K562 (cell line): ENCODE results near the gene RYR1. TPM values are rescaled to one million over a fixed set of nuclear protein-coding genes. Genes with fewer than 3 reads are reported as not detected.
A peak's percentile ranks its signal among the peaks of the same experiment; 100 is the strongest.

Experiments
- BRD9 ChIP-seq: fragments of 450-650 bp; IDR thresholded peaks from 2 replicates; pipeline ENCODE4 v1.6.1; 2018; ENCODE audit warnings: low read depth; ENCODE audit not compliant: partially characterized antibody
- ELF4 ChIP-seq: fragments of 450-650 bp; formaldehyde crosslinking; IDR thresholded peaks from 2 replicates; pipeline ENCODE4 v1.4.0; 2022; ENCODE audit warnings: missing genetic modification characterization
- FIP1L1 ChIP-seq: fragments of 200-400 bp; formaldehyde crosslinking; IDR thresholded peaks from 2 replicates; pipeline ENCODE4 v1.6.1; 2018; ENCODE audit warnings: mild to moderate bottlenecking, low read depth, low read length; ENCODE audit not compliant: poor library complexity, severe bottlenecking
- FOXK2 ChIP-seq, 2 experiments: fragments of 450-650 bp; IDR thresholded peaks in 1 of 2; conservative IDR thresholded peaks in 1 of 2; 2 replicates each; pipeline ENCODE4 v1.6.1; 2016; ENCODE audit warnings: low read depth in 2 of 2, mild to moderate bottlenecking in 1 of 2
- GTF3C2 ChIP-seq: IDR thresholded peaks from 3 replicates; pipeline ENCODE4 v1.6.1; 2011; ENCODE audit warnings: borderline replicate concordance, mild to moderate bottlenecking, moderate library complexity; ENCODE audit not compliant: insufficient read length; ENCODE audit errors: extremely low read depth
- HDAC6 ChIP-seq: IDR thresholded peaks from 2 replicates; pipeline ENCODE4 v1.6.1; 2012; ENCODE audit warnings: low read depth, mild to moderate bottlenecking, control low read depth, inconsistent platforms, low read length, moderate library complexity
- HDGF ChIP-seq: fragments of 450-650 bp; IDR thresholded peaks from 2 replicates; pipeline ENCODE4 v1.6.1; 2016
- HSF4 ChIP-seq: fragments of 250-450 bp; sonication (Bioruptor Pico); IDR thresholded peaks from 2 replicates; pipeline ENCODE4 v2.1.2; 2022; ENCODE audit warnings: mild to moderate bottlenecking, moderate library complexity, borderline replicate concordance
- JUN ChIP-seq, 2 experiments: sonication (generic) in 1 of 2; formaldehyde crosslinking in 1 of 2; IDR thresholded peaks; 2 replicates each; pipeline versions ENCODE4 v1.6.1 to v1.8.0; 2012 to 2022; ENCODE audit warnings: borderline replicate concordance in 2 of 2, mild to moderate bottlenecking in 2 of 2, improper control_type of control experiment in 1 of 2, low read depth in 1 of 2, low read length in 1 of 2, missing genetic modification reagents in 1 of 2
- MAFK ChIP-seq: IDR thresholded peaks from 2 replicates; pipeline ENCODE4 v1.6.1; 2011; ENCODE audit warnings: low read length, improper control_type of control experiment
- NONO ChIP-seq, 2 experiments: fragments of 200-400 bp in 1 of 2; fragments of 450-650 bp in 1 of 2; formaldehyde crosslinking in 1 of 2; IDR thresholded peaks; 2 replicates each; pipeline ENCODE4 v1.6.1; 2017; ENCODE audit warnings: low read depth in 2 of 2, mild to moderate bottlenecking in 2 of 2, moderate library complexity in 2 of 2, low read length in 1 of 2
- TAF9B ChIP-seq: fragments of 450-650 bp; IDR thresholded peaks from 2 replicates; pipeline ENCODE4 v1.6.1; 2018; ENCODE audit warnings: mild to moderate bottlenecking; ENCODE audit not compliant: partially characterized antibody
- TAL1 ChIP-seq: fragments of 450-650 bp; IDR thresholded peaks from 2 replicates; pipeline ENCODE4 v1.6.1; 2016; ENCODE audit warnings: mild to moderate bottlenecking
- TARDBP ChIP-seq: fragments of 450-650 bp; IDR thresholded peaks from 2 replicates; pipeline ENCODE4 v1.6.1; 2016
- ZNF311 ChIP-seq: fragments of 250-450 bp; sonication (Bioruptor Pico); IDR thresholded peaks from 2 replicates; pipeline ENCODE4 v1.4.0; 2020; ENCODE audit warnings: mild to moderate bottlenecking, moderate library complexity
- polyA plus RNA-seq, 8 experiments: library from polyadenylated mRNA; depleted of rRNA in 4 of 8; stranded (reverse) in 5 of 8; unstranded in 3 of 8; fragments of >200 nt; fragmentation: Nextera tagmentation in 2 of 8; fragmentation: Illumina TruSeq in 1 of 8; extraction: Ambion mirVana in 2 of 8; extraction: Trizol in 1 of 8; gene quantifications; 2 replicates each; pipeline versions ENCODE4 v1.2.1 to v1.2.3, GENCODE V29; 2011 to 2014; ENCODE audit warnings: inconsistent platforms in 1 of 8, missing spikeins in 1 of 8
- total RNA-seq, 7 experiments: library from RNA; depleted of rRNA in 6 of 7; stranded (reverse); fragments of >200 nt in 6 of 7; fragmentation: Illumina TruSeq in 2 of 7; extraction: Trizol in 2 of 7; gene quantifications; 2 replicates each; pipeline versions ENCODE4 v1.2.1 to v1.2.3, GENCODE V29; 2011 to 2021; ENCODE audit warnings: low replicate concordance in 1 of 7
- TF ChIP-seq, protein P1 (sequence below), 2 experiments: fragments of 450-650 bp in 1 of 2; sonication (generic) in 1 of 2; formaldehyde crosslinking in 1 of 2; IDR thresholded peaks in 1 of 2; conservative IDR thresholded peaks in 1 of 2; 2 replicates each; pipeline versions ENCODE4 v1.6.1 to v1.8.1; 2016 to 2023; ENCODE audit warnings: mild to moderate bottlenecking in 2 of 2, moderate library complexity in 2 of 2, inconsistent platforms in 1 of 2, missing genetic modification reagents in 1 of 2
- TF ChIP-seq, protein P2 (sequence below): fragments of 250-450 bp; sonication (Bioruptor Pico); IDR thresholded peaks from 2 replicates; pipeline ENCODE4 v1.6.1; 2021; ENCODE audit warnings: mild to moderate bottlenecking

The RYR1 gene
- total and polyA plus RNA-seq, 9 of the 15 experiments (the other 6 are each of a cell fraction or from before 2014, with no cell fraction given) = 0.11 to 7.4 (median 3.7) TPM

- TF ChIP-seq FOXK2 (conservative IDR thresholded peaks at IDR 0.05 in 1 of 2, IDR thresholded peaks at IDR 0.05 in 1 of 2; ENCODE audit: low read depth in 2 of 2) (no peak), ZNF311 (no peak), FIP1L1 (no peak), ELF4 (no peak), MAFK (0 out of 2 replicates have a peak, but pooled peaks have one; percentile 23), GTF3C2 (no peak), TAF9B (no peak), BRD9 (no peak), HDAC6 (no peak), HSF4 (CRISPR knock-in tag) (no peak), TARDBP (no peak), JUN (IDR thresholded peaks at IDR 0.05; ENCODE audit: borderline replicate concordance, low read depth, low read length) (peak; percentile 64; the same call in 1 of the 2 replicates), JUN (CRISPR knock-in tag; IDR thresholded peaks at IDR 0.05; ENCODE audit: borderline replicate concordance) (no peak), NONO (IDR thresholded peaks at IDR 0.05; ENCODE audit: low read depth in 2 of 2, low read length in 1 of 2) (no peak), HDGF (0 out of 2 replicates have a peak, but pooled peaks have one; percentile 34), TAL1 (no peak)
- TF ChIP-seq, protein P1, sequence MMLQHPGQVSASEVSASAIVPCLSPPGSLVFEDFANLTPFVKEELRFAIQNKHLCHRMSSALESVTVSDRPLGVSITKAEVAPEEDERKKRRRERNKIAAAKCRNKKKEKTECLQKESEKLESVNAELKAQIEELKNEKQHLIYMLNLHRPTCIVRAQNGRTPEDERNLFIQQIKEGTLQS (IDR thresholded peaks at IDR 0.05) = peak; percentile 61
- TF ChIP-seq, protein P1 (CRISPR knock-in tag; conservative IDR thresholded peaks at IDR 0.05) = no peak
- TF ChIP-seq, protein P2, sequence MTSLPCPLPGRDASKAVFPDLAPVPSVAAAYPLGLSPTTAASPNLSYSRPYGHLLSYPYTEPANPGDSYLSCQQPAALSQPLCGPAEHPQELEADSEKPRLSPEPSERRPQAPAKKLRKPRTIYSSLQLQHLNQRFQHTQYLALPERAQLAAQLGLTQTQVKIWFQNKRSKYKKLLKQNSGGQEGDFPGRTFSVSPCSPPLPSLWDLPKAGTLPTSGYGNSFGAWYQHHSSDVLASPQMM = no peak
Measured at GRCh38 chr19:38392707-38393308, 40.7 kb upstream of the RYR1 start (continued).
